HL-60 (cell line): Measurements from ENCODE around the gene LIN9.

Experiments
- DNase-seq, 2 experiments: peaks; one replicate each; pipeline ENCODE4 v3.0.0-alpha.2; 2010 to 2020; ENCODE audit warnings: low read depth in 1 of 2, low spot score in 1 of 2
- H3K27ac ChIP-seq: fragments of 250-450 bp; sonication (Bioruptor Pico); replicated peaks from 2 replicates; pipeline ENCODE4 v1.5.1; 2020; ENCODE audit warnings: mild to moderate bottlenecking, moderate library complexity
- H3K27me3 ChIP-seq: fragments of 250-450 bp; sonication (Bioruptor Pico); 2 replicates; pipeline ENCODE4 v1.5.1; 2021; ENCODE audit warnings: mild to moderate bottlenecking, moderate library complexity; ENCODE audit not compliant: insufficient read depth, poor library complexity, severe bottlenecking
- H3K4me3 ChIP-seq: replicated peaks from 2 replicates; pipeline ENCODE4 v1.5.1; 2011; ENCODE audit warnings: mild to moderate bottlenecking, control low read depth, low read length; ENCODE audit not compliant: insufficient read depth
- CTCF ChIP-seq: IDR thresholded peaks from one replicate; pipeline ENCODE4 v1.5.1; 2011; ENCODE audit warnings: low read length, control low read depth, inconsistent platforms; ENCODE audit not compliant: insufficient read depth
- POLR2AphosphoS5 ChIP-seq: IDR thresholded peaks from 2 replicates; pipeline ENCODE4 v1.6.1; 2012; ENCODE audit warnings: low read depth

Gene LIN9

GRCh38 chr1:226181996-226182714 is 126.8 kb downstream of the LIN9 start:
- H3K27ac ChIP-seq: peak overlapping the region; percentile 12; the same call in 1 of the 2 replicates

More at GRCh38 chr1:226181996-226182714, 126.8 kb downstream of the LIN9 start:
- DNase-seq: peak; percentile 47 to 66
- TF ChIP-seq POLR2AphosphoS5 (peak; percentile 50; the same call in 1 of the 2 replicates), CTCF (no peak)
- no peak overlapping the region for H3K4me3 ChIP-seq
- no peaks in the 10 kb centered on the region for H3K27me3 ChIP-seq
